ENCODE data around the gene MAVS.
"Not testable (repeated sequence)": the region's sequence is repeated elsewhere in the genome, so short reads cannot be mapped to it uniquely, and the experiment has no call there.

The MAVS gene

DNA sequence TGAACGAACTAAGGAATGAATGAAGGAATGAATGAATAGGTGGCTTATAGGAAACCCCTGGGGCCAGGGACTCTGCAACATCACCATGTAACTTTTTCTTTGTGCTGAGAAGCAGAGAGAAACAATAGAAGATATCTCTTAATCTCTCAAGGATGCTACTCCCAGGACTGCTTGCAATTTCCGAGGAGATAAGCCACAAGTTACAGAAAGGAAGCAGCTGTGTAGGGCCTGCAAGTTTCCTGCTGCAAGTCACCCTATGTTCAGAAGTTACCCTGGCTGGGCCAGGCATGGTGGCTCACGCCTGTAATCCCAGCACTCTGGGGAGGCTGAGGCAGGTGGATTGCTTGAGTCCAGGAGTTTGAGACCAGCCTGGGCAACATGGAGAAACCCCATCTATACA, 7.3 kb upstream of the MAVS start:
- Histone ChIP-seq H3K4me1 (ENCODE audit: low read length) (peaks cover 20% of the 10 kb centered on the region), H4K20me1 (ENCODE audit: insufficient read depth, low read length) (no peaks in the 10 kb centered on the region), H2AFZ (ENCODE audit: low read length) (no peak overlapping the region), H3K27me3 (replicated peaks; ENCODE audit: insufficient read depth, low read length) (no peaks in the 10 kb centered on the region), H3F3A (ENCODE audit: insufficient read depth, low read length) (peaks cover 14% of the 10 kb centered on the region; the same call in 1 of the 2 replicates), H3K36me3 (replicated peaks; ENCODE audit: insufficient read depth, low read length) (no peaks in the 10 kb centered on the region), H3K79me2 (ENCODE audit: low read length) (no peaks in the 10 kb centered on the region), H3K9ac (ENCODE audit: low read length) (no peak overlapping the region; the same call in 1 of the 2 replicates), H3K4me3 (ENCODE audit: low read length) (no peak overlapping the region), H3K4me2 (ENCODE audit: low read depth, low read length) (peak overlapping the region; percentile 37), H3K9me3 (replicated peaks; ENCODE audit: insufficient read depth, low read length) (no peaks in the 10 kb centered on the region), H3K27ac (ENCODE audit: low read length) (peak overlapping the region; percentile 47; the same call in 1 of the 2 replicates), H3K9me2 (replicated peaks; ENCODE audit: insufficient read depth, low read length) (no peaks in the 10 kb centered on the region)
- DNase-seq, result peak; percentile 58
- no peak for TF ChIP-seq EZH2phosphoT487 (IDR thresholded peaks at IDR 0.05; ENCODE audit: low read length)
- no peak for TF ChIP-seq EZH2 (optimal IDR thresholded peaks at IDR 0.05; ENCODE audit: low read depth, low read length)
- TF ChIP-seq, protein P1, sequence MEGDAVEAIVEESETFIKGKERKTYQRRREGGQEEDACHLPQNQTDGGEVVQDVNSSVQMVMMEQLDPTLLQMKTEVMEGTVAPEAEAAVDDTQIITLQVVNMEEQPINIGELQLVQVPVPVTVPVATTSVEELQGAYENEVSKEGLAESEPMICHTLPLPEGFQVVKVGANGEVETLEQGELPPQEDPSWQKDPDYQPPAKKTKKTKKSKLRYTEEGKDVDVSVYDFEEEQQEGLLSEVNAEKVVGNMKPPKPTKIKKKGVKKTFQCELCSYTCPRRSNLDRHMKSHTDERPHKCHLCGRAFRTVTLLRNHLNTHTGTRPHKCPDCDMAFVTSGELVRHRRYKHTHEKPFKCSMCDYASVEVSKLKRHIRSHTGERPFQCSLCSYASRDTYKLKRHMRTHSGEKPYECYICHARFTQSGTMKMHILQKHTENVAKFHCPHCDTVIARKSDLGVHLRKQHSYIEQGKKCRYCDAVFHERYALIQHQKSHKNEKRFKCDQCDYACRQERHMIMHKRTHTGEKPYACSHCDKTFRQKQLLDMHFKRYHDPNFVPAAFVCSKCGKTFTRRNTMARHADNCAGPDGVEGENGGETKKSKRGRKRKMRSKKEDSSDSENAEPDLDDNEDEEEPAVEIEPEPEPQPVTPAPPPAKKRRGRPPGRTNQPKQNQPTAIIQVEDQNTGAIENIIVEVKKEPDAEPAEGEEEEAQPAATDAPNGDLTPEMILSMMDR (IDR thresholded peaks at IDR 0.05; ENCODE audit: low read length), result no peak

DNA sequence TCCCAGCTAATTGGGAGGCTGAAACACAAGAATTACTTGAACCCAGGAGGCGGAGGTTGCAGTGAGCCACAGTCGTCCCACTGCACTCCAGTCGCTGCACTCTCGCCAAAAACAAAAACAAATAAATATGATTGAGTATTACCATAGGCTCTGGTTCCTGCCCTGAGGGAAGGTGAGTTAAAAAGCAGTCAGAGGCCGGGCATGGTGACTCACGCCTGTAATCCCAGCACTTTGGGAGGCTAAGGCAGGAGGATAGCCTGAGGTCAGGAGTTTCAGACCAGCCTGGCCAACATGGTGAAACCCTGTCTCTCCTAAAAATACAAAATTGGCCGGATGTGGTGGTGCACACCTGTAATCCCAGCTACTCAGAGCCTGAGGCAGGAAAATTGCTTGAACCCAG, 6.4 kb upstream of the MAVS start:
- not testable (repeated sequence) for H3K4me3 ChIP-seq (ENCODE audit: low read length); H3K9me3 ChIP-seq (replicated peaks; ENCODE audit: insufficient read depth, low read length); H3K27me3 ChIP-seq (replicated peaks; ENCODE audit: insufficient read depth, low read length); H3K79me2 ChIP-seq (ENCODE audit: low read length); H4K20me1 ChIP-seq (ENCODE audit: insufficient read depth, low read length); H3K27ac ChIP-seq (ENCODE audit: low read length); H3K9ac ChIP-seq (ENCODE audit: low read length); DNase-seq; H2AFZ ChIP-seq (ENCODE audit: low read length); H3K9me2 ChIP-seq (replicated peaks; ENCODE audit: insufficient read depth, low read length); H3K36me3 ChIP-seq (replicated peaks; ENCODE audit: insufficient read depth, low read length); H3K4me2 ChIP-seq (ENCODE audit: low read depth, low read length)
- H3F3A ChIP-seq (ENCODE audit: insufficient read depth, low read length), result peaks cover 14% of the 10 kb centered on the region; the same call in 1 of the 2 replicates
- peaks cover 20% of the 10 kb centered on the region for H3K4me1 ChIP-seq (ENCODE audit: low read length)

DNA sequence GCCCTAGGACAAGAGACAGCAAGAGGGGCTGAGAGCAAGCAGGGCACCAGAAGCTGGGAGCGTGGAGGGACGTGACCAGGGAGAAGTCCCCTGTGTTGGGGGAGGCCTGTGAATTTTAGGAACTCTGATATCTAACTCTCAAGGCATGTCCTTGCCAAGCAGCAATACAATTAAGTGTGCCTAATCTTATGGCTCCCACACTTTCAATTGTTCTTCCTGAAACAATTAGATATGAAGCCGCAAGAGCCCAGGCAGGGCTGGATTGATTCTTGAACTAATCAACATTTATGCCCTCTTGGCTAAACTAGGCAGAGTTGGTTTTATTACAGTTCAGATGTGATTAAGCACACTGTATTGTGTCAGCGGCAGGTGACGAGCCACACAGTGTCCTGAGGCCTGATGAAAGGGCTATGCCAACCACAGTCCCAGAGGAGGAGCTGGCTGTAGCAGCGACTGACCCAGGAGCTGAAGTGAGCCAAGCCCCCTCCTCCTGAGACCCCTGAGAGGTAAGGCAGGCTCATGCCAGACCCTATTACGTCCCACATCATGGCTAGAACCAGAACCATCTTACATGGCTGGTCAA, 4.2 kb upstream of the MAVS start:
- Histone ChIP-seq H3K79me2 (ENCODE audit: low read length) (peaks cover 12% of the 10 kb centered on the region), H3F3A (ENCODE audit: insufficient read depth, low read length) (peaks cover 18% of the 10 kb centered on the region; the same call in 1 of the 2 replicates), H3K9me3 (replicated peaks; ENCODE audit: insufficient read depth, low read length) (no peaks in the 10 kb centered on the region), H3K4me2 (ENCODE audit: low read depth, low read length) (no peak overlapping the region), H2AFZ (ENCODE audit: low read length) (no peak overlapping the region), H3K9ac (ENCODE audit: low read length) (no peak overlapping the region), H3K4me3 (ENCODE audit: low read length) (no peak overlapping the region), H3K36me3 (replicated peaks; ENCODE audit: insufficient read depth, low read length) (no peaks in the 10 kb centered on the region), H3K27ac (ENCODE audit: low read length) (no peak overlapping the region), H4K20me1 (ENCODE audit: insufficient read depth, low read length) (no peaks in the 10 kb centered on the region), H3K9me2 (replicated peaks; ENCODE audit: insufficient read depth, low read length) (no peaks in the 10 kb centered on the region), H3K4me1 (ENCODE audit: low read length) (peaks cover 25% of the 10 kb centered on the region), H3K27me3 (replicated peaks; ENCODE audit: insufficient read depth, low read length) (no peaks in the 10 kb centered on the region)
- DNase-seq, result no peak
- TF ChIP-seq EZH2 (optimal IDR thresholded peaks at IDR 0.05; ENCODE audit: low read depth, low read length), result no peak
- TF ChIP-seq EZH2phosphoT487 (IDR thresholded peaks at IDR 0.05; ENCODE audit: low read length), result no peak
- TF ChIP-seq, protein P1 (IDR thresholded peaks at IDR 0.05; ENCODE audit: low read length), result no peak

DNA sequence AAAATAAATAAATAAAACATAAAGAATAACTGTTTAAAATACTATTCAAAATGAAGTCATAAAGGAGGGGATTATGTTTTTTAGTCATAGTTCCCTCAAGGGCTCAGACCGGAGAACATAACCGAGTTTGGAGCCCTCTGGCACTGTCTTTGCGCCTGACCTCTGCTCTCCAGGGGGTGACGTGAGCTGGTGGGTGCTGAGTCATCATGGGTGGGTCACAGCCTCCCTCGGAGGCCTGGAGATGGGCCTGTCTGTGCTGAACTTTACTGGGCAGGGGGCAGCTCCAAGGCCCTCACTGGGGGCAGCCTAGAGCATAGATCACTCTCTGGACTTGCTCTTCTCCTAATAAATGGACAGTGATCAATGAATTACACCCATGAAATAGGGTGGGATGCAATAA, 3.1 kb upstream of the MAVS start:
- no peaks in the 10 kb centered on the region for H4K20me1 ChIP-seq (ENCODE audit: insufficient read depth, low read length)
- H3K4me3 ChIP-seq (ENCODE audit: low read length), result no peak overlapping the region
- H3K9me2 ChIP-seq (replicated peaks; ENCODE audit: insufficient read depth, low read length), result no peaks in the 10 kb centered on the region
- no peak overlapping the region for H3K9ac ChIP-seq (ENCODE audit: low read length)
- H3K79me2 ChIP-seq (ENCODE audit: low read length), result peaks cover 22% of the 10 kb centered on the region
- peaks cover 29% of the 10 kb centered on the region for H3K4me1 ChIP-seq (ENCODE audit: low read length)
- no peaks in the 10 kb centered on the region for H3K9me3 ChIP-seq (replicated peaks; ENCODE audit: insufficient read depth, low read length)
- H3K27me3 ChIP-seq (replicated peaks; ENCODE audit: insufficient read depth, low read length), result no peaks in the 10 kb centered on the region
- H3K27ac ChIP-seq (ENCODE audit: low read length), result no peak overlapping the region
- no peak overlapping the region for H2AFZ ChIP-seq (ENCODE audit: low read length)
- H3K36me3 ChIP-seq (replicated peaks; ENCODE audit: insufficient read depth, low read length), result no peaks in the 10 kb centered on the region
- TF ChIP-seq EZH2phosphoT487 (IDR thresholded peaks at IDR 0.05; ENCODE audit: low read length) (no peak), EZH2 (optimal IDR thresholded peaks at IDR 0.05; ENCODE audit: low read depth, low read length) (no peak)
- TF ChIP-seq, protein P1 (IDR thresholded peaks at IDR 0.05; ENCODE audit: low read length), result no peak
- no peak overlapping the region for H3K4me2 ChIP-seq (ENCODE audit: low read depth, low read length)
- DNase-seq, result no peak
- H3F3A ChIP-seq (ENCODE audit: insufficient read depth, low read length), result peaks cover 18% of the 10 kb centered on the region; the same call in 1 of the 2 replicates

DNA sequence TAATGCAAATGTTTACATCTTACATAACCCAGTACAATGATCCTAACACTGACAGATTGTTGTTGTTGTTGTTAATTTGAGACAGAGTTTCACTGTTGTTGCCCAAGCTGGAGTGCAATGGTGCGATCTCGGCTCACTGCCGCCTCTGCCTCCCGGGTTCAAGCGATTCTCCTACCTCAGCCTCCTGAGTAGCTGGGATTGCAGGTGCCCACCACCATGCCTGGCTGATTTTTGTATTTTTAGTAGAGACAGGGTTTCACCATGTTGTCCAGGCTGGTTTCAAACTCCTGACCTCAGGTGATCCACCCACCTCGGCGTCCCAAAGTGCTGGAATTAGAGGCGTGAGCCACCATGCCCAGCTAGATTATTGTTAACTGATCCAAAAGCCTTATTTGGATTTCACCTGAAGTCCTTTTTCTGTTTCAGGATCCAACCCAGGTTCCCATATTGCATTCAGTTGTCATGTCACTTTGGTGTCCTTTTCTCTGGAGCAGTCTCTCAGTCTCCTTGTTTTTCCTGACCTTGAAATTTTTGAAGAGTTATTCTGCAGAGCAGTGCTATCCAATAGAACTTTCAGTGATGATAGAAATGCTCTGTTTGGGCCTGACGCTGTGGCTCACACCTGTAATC, 2.5 kb upstream of the MAVS start:
- not testable (repeated sequence) for H3K4me3 ChIP-seq (ENCODE audit: low read length); H2AFZ ChIP-seq (ENCODE audit: low read length); DNase-seq; H3K9ac ChIP-seq (ENCODE audit: low read length); H3K27me3 ChIP-seq (replicated peaks; ENCODE audit: insufficient read depth, low read length); H3K9me2 ChIP-seq (replicated peaks; ENCODE audit: insufficient read depth, low read length); H4K20me1 ChIP-seq (ENCODE audit: insufficient read depth, low read length); H3K36me3 ChIP-seq (replicated peaks; ENCODE audit: insufficient read depth, low read length); H3K27ac ChIP-seq (ENCODE audit: low read length); H3K9me3 ChIP-seq (replicated peaks; ENCODE audit: insufficient read depth, low read length); H3K4me2 ChIP-seq (ENCODE audit: low read depth, low read length)
- Histone ChIP-seq H3F3A (ENCODE audit: insufficient read depth, low read length) (peaks cover 13% of the 10 kb centered on the region; the same call in 1 of the 2 replicates), H3K4me1 (ENCODE audit: low read length) (peaks cover 23% of the 10 kb centered on the region), H3K79me2 (ENCODE audit: low read length) (peaks cover 28% of the 10 kb centered on the region)
